SK-N-SH (cell line): ENCODE results near the gene CLCN6. TPM values are rescaled to one million over a fixed set of nuclear protein-coding genes. Genes with fewer than 3 reads are reported as not detected.

Source experiments
- CTCF ChIA-PET: fragments of 300-600, 350-600 bp; formaldehyde crosslinking; extraction: SDS; loops from one replicate; lab custom pipeline; 2021; lab: Yijun Ruan, JAX
- POLR2A ChIA-PET: fragments of 350-600 bp; sonication (Branson Sonifier 250); formaldehyde crosslinking; extraction: SDS; loops from one replicate; lab custom pipeline; 2020; ENCODE audit warnings: antibody characterized with exemption, inconsistent platforms; lab: Yijun Ruan, JAX
- DNase-seq: peaks from one replicate; pipeline ENCODE4 v3.0.0; 2012
- H2AFZ ChIP-seq: fragments of 200-600 bp; sonication (generic); 2 replicates; pipeline ENCODE4 v1.8.1; 2016; ENCODE audit warnings: antibody characterized with exemption, mild to moderate bottlenecking, low read depth
- H3F3A ChIP-seq: fragments of 200-600 bp; sonication (generic); replicated peaks from 2 replicates; pipeline ENCODE3; 2016; ENCODE audit warnings: antibody characterized with exemption, mild to moderate bottlenecking; ENCODE audit not compliant: insufficient read depth
- H3K27ac ChIP-seq, 2 experiments: fragments of 200-500 bp in 1 of 2; fragments of 200-600 bp in 1 of 2; sonication (Bioruptor generic) in 1 of 2; sonication (generic), shearing (Covaris generic) in 1 of 2; 2 replicates each; pipeline versions ENCODE4 v1.5.1 to v1.6.1; 2014 to 2016; ENCODE audit warnings: low read depth in 2 of 2, inconsistent platforms in 1 of 2, low read length in 1 of 2, mild to moderate bottlenecking in 1 of 2, mixed read lengths in 1 of 2
- H3K27me3 ChIP-seq: fragments of 200-600 bp; sonication (generic), shearing (Covaris generic); 2 replicates; pipeline ENCODE4 v1.6.1; 2016; ENCODE audit warnings: mixed run types; ENCODE audit not compliant: insufficient read depth
- H3K36me3 ChIP-seq, 2 experiments: fragments of 200-500 bp in 1 of 2; fragments of 200-600 bp in 1 of 2; sonication (Bioruptor generic) in 1 of 2; sonication (generic) in 1 of 2; replicated peaks in 1 of 2; 2 replicates each; pipeline versions ENCODE3 to v1.5.1; 2014 to 2016; ENCODE audit warnings: low read length in 1 of 2, mild to moderate bottlenecking in 1 of 2; ENCODE audit not compliant: insufficient read depth in 2 of 2, control insufficient read depth in 1 of 2
- H3K4me1 ChIP-seq, 2 experiments: fragments of 200-500 bp in 1 of 2; fragments of 200-600 bp in 1 of 2; sonication (Bioruptor generic) in 1 of 2; sonication (generic), shearing (Covaris generic) in 1 of 2; 2 replicates each; pipeline versions ENCODE4 v1.5.1 to v1.6.1; 2014 to 2016; ENCODE audit warnings: low read depth in 1 of 2, low read length in 1 of 2, mixed run types in 1 of 2; ENCODE audit not compliant: insufficient read depth in 2 of 2, control insufficient read depth in 1 of 2
- H3K4me2 ChIP-seq: fragments of 200-600 bp; sonication (generic), shearing (Covaris generic); 2 replicates; pipeline ENCODE4 v1.6.1; 2017; ENCODE audit warnings: mixed run types
- H3K4me3 ChIP-seq, 2 experiments: fragments of 200-500 bp in 1 of 2; fragments of 200-600 bp in 1 of 2; sonication (Bioruptor generic) in 1 of 2; sonication (generic), shearing (Covaris generic) in 1 of 2; 2 replicates each; pipeline versions ENCODE4 v1.5.1 to v1.8.1; 2014 to 2016; ENCODE audit warnings: low read depth in 2 of 2, inconsistent platforms in 1 of 2, low read length in 1 of 2, mild to moderate bottlenecking in 1 of 2, mixed read lengths in 1 of 2, moderate library complexity in 1 of 2
- H3K79me2 ChIP-seq: fragments of 200-600 bp; sonication (generic); 2 replicates; pipeline ENCODE4 v1.8.1; 2017; ENCODE audit warnings: mild to moderate bottlenecking; ENCODE audit not compliant: insufficient read depth
- H3K9ac ChIP-seq: fragments of 200-600 bp; sonication (generic); 2 replicates; pipeline ENCODE4 v1.6.1; 2017; ENCODE audit warnings: mixed run types
- H3K9me2 ChIP-seq: fragments of 200-600 bp; sonication (generic); 2 replicates; pipeline ENCODE4 v1.6.1; 2017; ENCODE audit warnings: mixed run types
- H3K9me3 ChIP-seq: fragments of 200-600 bp; sonication (generic); 2 replicates; pipeline ENCODE4 v1.6.1; 2017; ENCODE audit warnings: mixed run types, mild to moderate bottlenecking, moderate library complexity
- H4K20me1 ChIP-seq: fragments of 200-600 bp; sonication (generic); 2 replicates; pipeline ENCODE4 v1.6.1; 2017; ENCODE audit warnings: mild to moderate bottlenecking, mixed run types; ENCODE audit not compliant: insufficient read depth
- CTCF ChIP-seq: fragments of 200-600 bp; sonication (generic); IDR thresholded peaks from 2 replicates; pipeline ENCODE4 v1.6.1; 2017; ENCODE audit warnings: antibody characterized with exemption, mild to moderate bottlenecking, moderate library complexity
- FOXJ3 ChIP-seq: sonication (generic); formaldehyde crosslinking; IDR thresholded peaks from 2 replicates; pipeline ENCODE4 v1.5.1; 2020; ENCODE audit warnings: mild to moderate bottlenecking, missing genetic modification reagents
- FOXM1 ChIP-seq: IDR thresholded peaks from 2 replicates; pipeline ENCODE4 v1.4.0; 2012; ENCODE audit warnings: low read depth, mild to moderate bottlenecking
- MXI1 ChIP-seq: IDR thresholded peaks from 2 replicates; pipeline ENCODE4 v1.6.1; 2012; ENCODE audit warnings: mild to moderate bottlenecking, low read depth, low read length, improper control_type of control experiment
- NFIC ChIP-seq: IDR thresholded peaks from 2 replicates; pipeline ENCODE4 v1.4.0; 2012; ENCODE audit warnings: borderline replicate concordance
- RAD21 ChIP-seq: IDR thresholded peaks from 2 replicates; pipeline ENCODE4 v1.6.1; 2012; ENCODE audit warnings: mild to moderate bottlenecking, low read length
- SMC3 ChIP-seq: IDR thresholded peaks from 2 replicates; pipeline ENCODE4 v1.6.1; 2012; ENCODE audit warnings: low read depth, low read length, improper control_type of control experiment
- TAF1 ChIP-seq: IDR thresholded peaks from 2 replicates; pipeline ENCODE4 v1.6.1; 2012; ENCODE audit warnings: low read depth, mild to moderate bottlenecking, low read length, moderate library complexity, borderline replicate concordance
- WGBS: methylation state at CpG from one replicate; pipeline ENCODE4 v1.1.6; 2017; ENCODE audit warnings: low lambda C conversion rate; 5-methylcytosine and 5-hydroxymethylcytosine counted together
- polyA plus RNA-seq, 3 experiments: library from polyadenylated mRNA; depleted of rRNA; stranded (reverse); fragments of >200 nt; gene quantifications; 2 replicates each; pipeline ENCODE4 v1.2.3, GENCODE V29; 2012

CLCN6 gene
- polyA plus RNA-seq, 1 of the 3 experiments (the other 2 are of a cell fraction), result 7.4 TPM

DNA sequence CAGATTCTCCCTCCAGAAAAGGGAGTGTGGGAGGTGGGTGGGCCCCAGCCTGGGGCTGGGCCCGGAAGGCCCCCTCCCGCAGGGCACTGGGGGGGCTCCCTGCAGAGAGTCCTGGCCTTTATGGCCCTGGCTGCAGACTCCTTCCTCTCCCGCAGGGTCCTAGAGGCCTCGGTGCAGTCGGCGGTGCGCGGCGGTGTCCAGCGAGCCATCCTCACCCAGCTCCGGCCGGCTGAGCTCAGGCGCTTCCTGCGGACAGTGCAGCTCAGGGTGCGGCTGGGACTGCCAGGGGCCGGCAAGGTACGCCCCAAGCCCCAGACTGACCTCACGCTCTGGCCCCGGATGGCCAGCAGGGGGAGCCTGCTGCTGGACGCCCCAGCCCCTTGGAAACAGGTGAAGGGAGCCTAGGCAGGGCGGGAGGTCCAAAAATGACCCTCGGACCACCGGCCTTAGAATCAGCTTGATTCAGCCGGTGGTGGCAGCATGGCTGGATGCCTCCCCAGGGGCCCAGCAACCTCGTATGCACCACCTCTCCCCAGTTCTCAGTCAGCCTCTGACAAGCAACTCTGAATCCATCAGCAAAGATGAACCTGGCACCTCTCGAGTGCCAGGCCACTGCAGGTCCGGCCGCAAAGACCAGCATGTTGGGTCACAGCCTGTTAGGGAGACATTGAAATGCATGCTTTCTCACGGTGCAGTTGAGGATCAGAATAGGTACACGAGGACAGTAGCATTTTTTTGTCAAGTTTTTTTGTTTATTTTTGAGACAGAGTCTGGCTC is 20.8 kb upstream of the CLCN6 start:
- Histone ChIP-seq H3K4me3 (peak overlapping the region in 1 of 2 experiments; percentile 35; a peak in 1 of 4 replicates), H3F3A (peaks cover 4% of the 10 kb centered on the region), H3K27me3 (no peaks in the 10 kb centered on the region), H2AFZ (0 out of 2 replicates have a peak overlapping the region, but pooled peaks have one; percentile 22), H3K4me1 (peaks cover 0 to 24% of the 10 kb centered on the region in 2 experiments; a peak in 1 of 4 replicates), H3K79me2 (no peaks in the 10 kb centered on the region), H3K36me3 (no peaks in the 10 kb centered on the region), H3K27ac (no peak overlapping the region; a peak in 1 of 4 replicates), H3K9me2 (no peaks in the 10 kb centered on the region), H3K9me3 (no peaks in the 10 kb centered on the region), H3K9ac (no peak overlapping the region), H3K4me2 (no peak overlapping the region), H4K20me1 (no peaks in the 10 kb centered on the region)
- 19% methylated on average over 7 of the region's 30 CpGs for WGBS
- CTCF ChIA-PET, result interaction anchor here (0.9 to 4.7 kb wide), 16 partner anchors 9 to 747 kb away, joined by 3 to 35 read pairs (median 4); partner anchors contain the start of genes CLCN6 and MTHFR
- POLR2A ChIA-PET, result interaction anchor here (0.6 to 1.2 kb wide), 2 partner anchors 10 to 140 kb away, joined by 3 to 4 read pairs; no protein-coding TSS in a partner anchor
- TF ChIP-seq NFIC (no peak), RAD21 (peak; percentile 51), TAF1 (no peak), CTCF (peak; percentile 81), SMC3 (peak; percentile 49)
- peak; percentile 93 for DNase-seq

- H3K9ac ChIP-seq, result no peak overlapping the region
- TF ChIP-seq FOXM1 (no peak), MXI1 (no peak), FOXJ3 (CRISPR knock-in tag) (no peak)
- no peaks in the 10 kb centered on the region for H3K79me2 ChIP-seq
- H2AFZ ChIP-seq, result no peak overlapping the region
- H3K9me2 ChIP-seq, result no peaks in the 10 kb centered on the region
- no peak for DNase-seq
- WGBS, result 56% methylated on average over 5 of the region's 5 CpGs
- CTCF ChIA-PET, result interaction anchor here (1.0 to 4.7 kb wide), 10 partner anchors 8 to 748 kb away, joined by 3 to 35 read pairs (median 6); partner anchors contain the start of genes CLCN6 and MTHFR
- POLR2A ChIA-PET, result no interaction called here
- no peak overlapping the region for H3K27ac ChIP-seq
- peaks cover 4% of the 10 kb centered on the region for H3F3A ChIP-seq
- H3K4me1 ChIP-seq, result peaks cover 0 to 24% of the 10 kb centered on the region in 2 experiments; a peak in 1 of 4 replicates
- no peaks in the 10 kb centered on the region for H3K36me3 ChIP-seq
- H3K4me3 ChIP-seq, result no peak overlapping the region
- no peaks in the 10 kb centered on the region for H4K20me1 ChIP-seq
- H3K9me3 ChIP-seq, result no peaks in the 10 kb centered on the region
- no peaks in the 10 kb centered on the region for H3K27me3 ChIP-seq
- no peak overlapping the region for H3K4me2 ChIP-seq
These were observed 19.8 kb upstream of the CLCN6 start for GRCh38 chr1:11786168-11786567.
